DND-41 (cell line): ENCODE data around the gene TBL1XR1.

Source experiments
- EZH2 ChIP-seq: IDR thresholded peaks from 3 replicates; pipeline ENCODE4 v1.6.1; 2012; ENCODE audit warnings: borderline replicate concordance, low read depth, mild to moderate bottlenecking, moderate library complexity, low read length, inconsistent platforms; ENCODE audit not compliant: severe bottlenecking
- TF ChIP-seq, protein P1 (sequence below): IDR thresholded peaks from 2 replicates; pipeline ENCODE4 v1.5.1; 2012; ENCODE audit warnings: borderline replicate concordance, low read length, moderate library complexity, mild to moderate bottlenecking; ENCODE audit not compliant: poor library complexity, severe bottlenecking; ENCODE audit errors: extremely low read depth

DNA sequence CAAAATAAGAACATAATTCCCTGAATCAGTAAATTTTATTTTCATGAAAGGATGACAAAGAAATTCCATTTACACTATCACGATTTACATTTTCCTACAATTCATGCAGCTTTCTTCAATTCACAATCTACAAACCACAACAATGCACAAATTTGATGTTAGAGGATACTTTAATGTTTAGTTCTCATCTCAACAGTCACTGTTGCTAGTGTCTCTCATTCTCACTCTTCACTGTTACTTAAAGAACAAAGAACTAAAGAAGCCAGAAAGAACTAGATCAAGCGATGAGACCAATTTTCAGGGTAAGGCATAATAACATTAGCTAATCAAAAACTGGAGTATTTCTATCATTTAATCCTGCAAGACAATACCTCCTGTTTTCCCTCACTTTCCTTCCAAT, 73.5 kb downstream of the TBL1XR1 start:
- TF ChIP-seq, protein P1, sequence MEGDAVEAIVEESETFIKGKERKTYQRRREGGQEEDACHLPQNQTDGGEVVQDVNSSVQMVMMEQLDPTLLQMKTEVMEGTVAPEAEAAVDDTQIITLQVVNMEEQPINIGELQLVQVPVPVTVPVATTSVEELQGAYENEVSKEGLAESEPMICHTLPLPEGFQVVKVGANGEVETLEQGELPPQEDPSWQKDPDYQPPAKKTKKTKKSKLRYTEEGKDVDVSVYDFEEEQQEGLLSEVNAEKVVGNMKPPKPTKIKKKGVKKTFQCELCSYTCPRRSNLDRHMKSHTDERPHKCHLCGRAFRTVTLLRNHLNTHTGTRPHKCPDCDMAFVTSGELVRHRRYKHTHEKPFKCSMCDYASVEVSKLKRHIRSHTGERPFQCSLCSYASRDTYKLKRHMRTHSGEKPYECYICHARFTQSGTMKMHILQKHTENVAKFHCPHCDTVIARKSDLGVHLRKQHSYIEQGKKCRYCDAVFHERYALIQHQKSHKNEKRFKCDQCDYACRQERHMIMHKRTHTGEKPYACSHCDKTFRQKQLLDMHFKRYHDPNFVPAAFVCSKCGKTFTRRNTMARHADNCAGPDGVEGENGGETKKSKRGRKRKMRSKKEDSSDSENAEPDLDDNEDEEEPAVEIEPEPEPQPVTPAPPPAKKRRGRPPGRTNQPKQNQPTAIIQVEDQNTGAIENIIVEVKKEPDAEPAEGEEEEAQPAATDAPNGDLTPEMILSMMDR: no peak
- no peak for TF ChIP-seq EZH2
